Thoracic aorta (tissue), 2 donors: ENCODE data around the gene NKD1. TPM values are rescaled to one million over a fixed set of nuclear protein-coding genes. Genes with fewer than 3 reads are reported as not detected.

Experiments used
- ATAC-seq: fragments of 150-250 bp; one replicate; pipeline ENCODE4 v1.8.0; 2017; ENCODE audit warnings: low read depth; ENCODE audit not compliant: insufficient number of reproducible peaks, low FRiP score
- DNase-seq: peaks from one replicate; pipeline ENCODE4 v3.0.0-alpha.2; 2020; ENCODE audit warnings: low spot score
- H3K27ac ChIP-seq, 2 donors: fragments of 200-600 bp; sonication (generic); 1 replicate in 1 of 2; 2 replicates in 1 of 2; pipeline ENCODE4 v1.5.1; 2016; ENCODE audit warnings: mild to moderate bottlenecking in 2 of 2, moderate library complexity in 2 of 2
- H3K27me3 ChIP-seq: fragments of 200-600 bp; sonication (generic); replicated peaks from 2 replicates; pipeline ENCODE4 v1.6.0; 2016; ENCODE audit warnings: mild to moderate bottlenecking; ENCODE audit not compliant: insufficient read depth
- H3K36me3 ChIP-seq: fragments of 200-600 bp; sonication (generic); one replicate; pipeline ENCODE4 v1.5.1; 2016
- H3K4me1 ChIP-seq, 2 donors: fragments of 200-600 bp; sonication (generic); 1 replicate in 1 of 2; 2 replicates in 1 of 2; pipeline versions ENCODE4 v1.5.1 to v1.6.0; 2016; ENCODE audit warnings: low read depth in 2 of 2, mild to moderate bottlenecking in 1 of 2; ENCODE audit not compliant: control insufficient read depth in 1 of 2
- H3K4me3 ChIP-seq: fragments of 200-600 bp; sonication (generic); 2 replicates; pipeline ENCODE4 v1.5.1; 2016; ENCODE audit warnings: mild to moderate bottlenecking
- H3K9me3 ChIP-seq: fragments of 200-600 bp; sonication (generic); 2 replicates; pipeline ENCODE4 v1.5.1; 2016
- CTCF ChIP-seq: fragments of 200-600 bp; sonication (generic); IDR thresholded peaks from one replicate; pipeline ENCODE4 v1.5.1; 2019; ENCODE audit warnings: antibody characterized with exemption
- total RNA-seq, 2 donors: library from RNA; depleted of rRNA; stranded (reverse); fragments of >200 nt; gene quantifications; one replicate each; pipeline versions ENCODE4 v1.1.0 to v1.2.3, GENCODE V29; 2016

NKD1 gene
- total RNA-seq, 2 donors from 2014 or later, result 30.2 to 41.7 TPM

- no peak for TF ChIP-seq CTCF
- ATAC-seq (no peak), DNase-seq (no peak)
- H3K27ac ChIP-seq, result no peak overlapping the region
- no peaks in the 10 kb centered on the region for H3K9me3 ChIP-seq
- H3K36me3 ChIP-seq, result peaks cover 49% of the 10 kb centered on the region
- no peaks in the 10 kb centered on the region for H3K4me1 ChIP-seq
- H3K27me3 ChIP-seq, result no peaks in the 10 kb centered on the region
- H3K4me3 ChIP-seq, result no peak overlapping the region
Measured at GRCh38 chr16:50632927-50633800, 85.0 kb downstream of the NKD1 start.

- H3K4me1 ChIP-seq, result no peaks in the 10 kb centered on the region
- H3K4me3 ChIP-seq, result no peak overlapping the region
- no peaks in the 10 kb centered on the region for H3K9me3 ChIP-seq
- no peak for DNase-seq
- no peak for ATAC-seq
- H3K27ac ChIP-seq, result no peak overlapping the region
- peaks cover 46% of the 10 kb centered on the region for H3K36me3 ChIP-seq
- TF ChIP-seq CTCF, result no peak
- H3K27me3 ChIP-seq, result no peaks in the 10 kb centered on the region
Measured at GRCh38 chr16:50634090-50634489, 85.9 kb downstream of the NKD1 start.

- Histone ChIP-seq H3K27me3 (no peaks in the 10 kb centered on the region), H3K9me3 (no peaks in the 10 kb centered on the region), H3K36me3 (peaks cover 38% of the 10 kb centered on the region), H3K4me3 (no peak overlapping the region), H3K27ac (no peak overlapping the region), H3K4me1 (no peaks in the 10 kb centered on the region)
- DNase-seq (no peak), ATAC-seq (no peak)
- TF ChIP-seq CTCF, result no peak
Measured at GRCh38 chr16:50634947-50635346, 86.8 kb downstream of the NKD1 start.

GRCh38 chr16:50635505-50636392 is 87.6 kb downstream of the NKD1 start:
- H3K4me1 ChIP-seq, result no peaks in the 10 kb centered on the region
- H3K27me3 ChIP-seq, result no peaks in the 10 kb centered on the region
- no peak for DNase-seq
- no peak overlapping the region for H3K4me3 ChIP-seq
- H3K9me3 ChIP-seq, result no peaks in the 10 kb centered on the region
- H3K36me3 ChIP-seq, result peaks cover 30% of the 10 kb centered on the region
- TF ChIP-seq CTCF, result no peak
- H3K27ac ChIP-seq, result no peak overlapping the region
- ATAC-seq, result no peak

GRCh38 chr16:50636753-50637374 is 88.7 kb downstream of the NKD1 start:
- H3K4me1 ChIP-seq, result peaks cover 0 to 3% of the 10 kb centered on the region in 2 donors
- DNase-seq (no peak), ATAC-seq (no peak)
- H3K27me3 ChIP-seq, result no peaks in the 10 kb centered on the region
- no peak overlapping the region for H3K27ac ChIP-seq
- H3K36me3 ChIP-seq, result peaks cover 18% of the 10 kb centered on the region
- H3K9me3 ChIP-seq, result no peaks in the 10 kb centered on the region
- H3K4me3 ChIP-seq, result no peak overlapping the region
- no peak for TF ChIP-seq CTCF
